Stimulated activated CD8-positive, alpha-beta memory T cell treated with anti-CD3 and anti-CD28 coated beads, Interleukin-12 subunit alpha, Interleukin-12 subunit beta, amount 100 ng/mL, for 4 hours (primary cell): ENCODE data around the gene ARHGEF4.
A peak's percentile ranks its signal among the peaks of the same experiment; 100 is the strongest.
"Not testable (repeated sequence)": the region's sequence is repeated elsewhere in the genome, so short reads cannot be mapped to it uniquely, and the experiment has no call there.

ENCODE experiments used
- DNase-seq: peaks from one replicate; pipeline ENCODE4 v3.0.0-alpha.2; 2020; ENCODE audit warnings: low read depth

Gene ARHGEF4

DNA sequence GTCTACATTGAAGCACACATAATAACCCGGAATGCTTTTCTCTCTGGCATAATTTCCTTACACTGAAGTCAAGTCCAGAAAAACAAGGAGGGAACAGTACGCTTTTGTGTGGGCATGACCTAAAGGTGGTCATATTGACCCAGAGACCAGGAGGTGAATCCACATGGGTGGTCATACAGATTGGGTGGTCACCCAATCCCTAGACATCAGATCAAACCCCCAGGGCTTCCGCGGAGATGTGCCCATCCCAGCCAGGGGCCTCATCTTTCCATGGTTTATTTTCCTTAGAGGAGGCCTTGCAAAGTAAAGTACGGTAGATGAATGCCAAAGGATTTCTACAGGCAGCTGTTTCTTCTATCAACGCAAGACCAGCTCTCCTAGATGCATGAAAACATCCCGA, 217.8 kb downstream of the ARHGEF4 start:
- no peak for DNase-seq

DNA sequence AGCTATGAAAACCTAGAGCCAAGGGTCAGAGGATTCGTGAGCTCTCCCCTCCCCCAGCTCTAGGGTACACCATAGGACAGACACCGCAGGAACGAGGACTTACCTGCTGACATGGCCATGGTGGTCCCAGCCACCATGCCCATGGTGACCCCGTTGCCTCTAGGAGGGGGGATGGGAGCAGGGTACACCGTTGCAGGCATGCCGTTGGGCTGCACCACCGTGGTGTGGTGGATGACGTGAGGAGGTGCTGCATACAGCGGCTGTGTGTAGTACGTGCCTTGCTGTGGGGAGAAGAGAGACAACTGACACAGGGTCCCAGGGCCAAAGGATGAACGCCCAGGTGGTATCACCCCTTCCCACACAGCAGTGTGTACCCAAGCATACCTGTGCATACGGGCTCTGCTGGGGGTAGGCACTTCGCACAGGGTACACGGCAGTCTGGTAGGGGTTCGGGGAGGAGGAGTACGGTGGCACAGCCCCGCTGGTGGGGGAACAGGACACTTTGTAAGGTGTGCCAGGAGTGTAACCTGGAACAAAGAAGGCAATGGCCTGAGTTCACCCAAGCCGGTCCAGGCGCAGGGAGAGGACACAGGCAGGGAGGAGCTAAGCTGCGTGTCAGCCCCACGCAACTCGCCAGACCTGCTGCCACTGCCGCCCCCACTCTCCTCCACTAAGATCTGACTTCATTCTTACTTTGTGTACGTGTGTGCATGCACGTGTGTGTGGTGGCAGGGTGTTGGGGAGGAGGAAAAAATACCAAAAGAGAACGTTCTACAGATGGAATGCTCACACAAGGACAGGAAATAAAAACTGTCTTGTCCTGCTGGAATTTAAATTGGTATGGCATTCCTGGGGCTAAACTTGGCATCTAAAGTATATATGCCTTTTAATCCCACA, 218.7 kb downstream of the ARHGEF4 start:
- no peak for DNase-seq

GRCh38 chr2:131056204-131056931, 219.7 kb downstream of the ARHGEF4 start:
- no peak for DNase-seq

- no peak for DNase-seq
Observed at GRCh38 chr2:131056932-131057287, 220.2 kb downstream of the ARHGEF4 start.

DNA sequence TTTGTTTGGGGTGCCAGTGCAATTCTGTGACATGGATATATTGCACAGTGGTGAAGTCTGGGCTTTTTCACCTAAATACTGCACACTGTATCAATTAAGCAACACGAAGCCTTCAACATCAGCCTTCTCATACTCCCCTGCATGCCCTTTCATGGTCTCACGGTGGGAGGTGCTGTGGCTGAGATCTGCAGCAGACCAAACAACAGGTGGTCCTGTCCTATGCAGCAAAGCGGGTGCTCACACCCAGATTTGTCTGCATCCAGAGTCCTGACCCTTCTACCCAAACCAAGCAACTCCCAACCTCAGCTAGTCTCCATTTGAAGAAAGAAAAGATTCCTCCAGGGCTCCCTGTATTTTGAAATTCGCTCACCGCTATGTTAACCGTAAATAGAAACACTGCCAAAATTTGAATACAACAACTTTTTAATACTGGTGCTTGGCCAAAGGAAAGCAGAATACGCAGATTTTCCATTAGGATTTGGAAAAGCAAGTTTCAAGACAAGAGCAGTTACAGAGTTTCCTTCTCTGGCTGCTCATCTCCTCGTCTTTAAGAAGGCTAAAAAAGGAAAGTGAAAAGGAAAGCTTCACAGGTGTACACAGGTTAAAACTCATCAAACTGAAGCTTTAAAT, 221.6 kb downstream of the ARHGEF4 start:
- DNase-seq: no peak

- DNase-seq: no peak
Observed at GRCh38 chr2:131058920-131059319, 222.2 kb downstream of the ARHGEF4 start.

DNA sequence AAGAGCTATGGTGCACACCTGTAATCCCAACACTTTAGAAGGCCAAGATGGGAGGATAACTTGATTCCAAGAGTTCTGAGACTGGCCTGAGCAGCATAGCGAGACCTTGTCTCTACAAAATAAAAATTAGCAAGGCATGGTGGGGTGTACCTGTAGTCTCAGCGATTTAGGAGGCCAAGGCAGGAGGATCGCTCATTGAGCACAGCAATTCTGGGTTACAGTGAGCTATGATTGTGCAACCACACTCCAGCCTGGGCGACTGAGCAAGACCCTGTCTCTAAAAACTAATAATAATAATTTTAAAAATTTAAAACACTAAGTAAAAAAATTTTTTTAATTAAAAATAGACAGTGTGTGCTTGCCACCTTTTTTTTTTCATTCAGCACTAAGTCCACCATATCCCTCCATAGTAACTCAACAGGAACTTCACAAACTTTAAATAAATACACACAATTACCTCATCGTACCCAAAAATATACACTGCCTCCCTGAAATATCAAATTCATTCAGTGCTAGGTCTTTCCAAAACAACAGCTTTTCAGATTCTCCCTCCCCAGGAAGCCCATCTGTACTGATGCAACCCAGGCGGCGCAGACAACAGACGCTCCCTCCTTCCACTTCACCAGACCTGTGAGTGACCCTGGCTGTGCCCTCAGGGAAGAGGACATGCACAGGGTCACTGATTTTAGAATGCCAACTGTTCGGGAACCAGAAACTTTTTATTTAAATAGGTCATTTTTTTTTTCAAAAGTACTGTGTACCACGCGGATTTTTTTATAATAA, 227.0 kb downstream of the ARHGEF4 start:
- no peak for DNase-seq

DNA sequence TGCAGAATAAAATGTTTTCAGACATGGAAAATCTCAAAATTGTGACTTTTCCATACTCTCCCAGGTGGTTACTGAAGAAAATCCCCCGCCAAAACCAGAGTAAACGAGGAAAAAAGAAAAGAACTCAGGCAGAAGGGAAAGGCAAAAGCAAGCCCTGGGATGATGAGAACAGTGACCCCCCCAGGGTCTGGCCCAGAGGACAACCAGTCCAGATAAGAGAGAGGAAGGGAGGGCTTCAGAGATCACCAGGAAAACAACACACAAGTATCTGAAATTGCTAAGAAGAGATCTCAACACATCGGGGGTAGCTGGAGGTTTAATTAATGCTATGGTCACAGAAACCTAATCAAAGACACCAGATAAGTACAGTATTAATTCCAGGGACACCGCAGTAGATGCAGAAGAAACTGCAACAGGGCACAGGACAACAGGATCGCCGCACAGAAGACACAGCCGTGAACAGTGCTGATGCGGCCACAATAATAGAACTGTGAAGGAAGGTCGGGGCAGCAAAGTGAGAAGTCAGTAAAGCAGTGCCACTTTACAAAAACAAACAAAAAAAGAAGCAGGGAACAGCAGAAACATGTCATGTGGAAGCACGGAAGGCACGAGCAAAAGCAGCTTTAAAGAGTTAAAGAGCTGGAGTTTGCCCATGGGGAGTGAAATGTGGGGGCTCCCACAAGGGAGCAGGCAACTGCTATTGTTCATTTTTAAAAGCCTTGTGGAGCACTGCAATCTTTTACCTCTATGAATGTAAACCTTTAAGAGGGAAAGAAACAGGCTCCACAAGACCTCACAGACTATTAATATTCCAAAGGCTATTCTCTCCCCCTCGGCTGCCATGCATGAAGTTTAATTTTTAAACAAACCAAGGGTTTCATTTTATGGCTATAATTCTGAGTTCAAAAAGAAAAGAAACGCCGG, 228.1 kb downstream of the ARHGEF4 start:
- no peak for DNase-seq

- no peak for DNase-seq
Observed at GRCh38 chr2:131067465-131068125, 230.9 kb downstream of the ARHGEF4 start.

DNA sequence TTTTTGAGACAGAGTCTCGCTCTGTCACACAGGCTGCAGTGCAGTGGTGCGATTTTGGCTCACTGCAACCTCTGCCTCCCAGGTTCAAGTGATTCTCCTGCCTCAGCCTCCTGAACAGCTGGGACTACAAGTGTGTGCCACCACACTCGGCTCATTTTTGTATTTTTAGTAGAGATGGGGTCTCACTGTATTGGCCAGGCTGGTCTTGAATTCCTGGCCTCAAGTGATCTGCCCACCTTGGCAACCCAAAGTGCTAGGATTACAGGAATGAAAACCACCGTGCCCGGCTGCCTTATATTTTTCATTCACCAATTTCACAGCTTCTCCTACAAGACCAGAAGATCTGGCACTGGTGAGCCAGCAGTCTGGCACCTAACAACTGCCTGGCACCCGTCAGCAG, 231.5 kb downstream of the ARHGEF4 start:
- DNase-seq: not testable (repeated sequence)

DNA sequence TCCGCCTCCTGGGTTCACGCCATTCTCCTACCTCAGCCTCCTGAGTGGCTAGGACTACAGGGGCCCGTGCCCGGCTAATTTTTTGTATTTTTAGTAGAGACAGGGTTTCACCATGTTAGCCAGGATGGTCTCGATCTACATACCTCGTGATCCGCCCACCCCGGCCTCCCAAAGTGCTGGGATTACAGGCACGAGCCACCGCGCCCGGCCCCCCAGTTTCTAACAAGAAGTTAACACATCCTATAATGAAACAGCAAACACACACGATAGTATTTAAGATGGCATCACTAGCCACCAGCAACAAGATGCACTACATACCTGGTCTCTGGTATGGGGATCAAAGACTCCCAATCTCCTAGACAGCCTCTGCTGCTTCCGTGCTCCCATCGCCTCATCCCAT, 238.9 kb downstream of the ARHGEF4 start:
- DNase-seq: not testable (repeated sequence)

DNA sequence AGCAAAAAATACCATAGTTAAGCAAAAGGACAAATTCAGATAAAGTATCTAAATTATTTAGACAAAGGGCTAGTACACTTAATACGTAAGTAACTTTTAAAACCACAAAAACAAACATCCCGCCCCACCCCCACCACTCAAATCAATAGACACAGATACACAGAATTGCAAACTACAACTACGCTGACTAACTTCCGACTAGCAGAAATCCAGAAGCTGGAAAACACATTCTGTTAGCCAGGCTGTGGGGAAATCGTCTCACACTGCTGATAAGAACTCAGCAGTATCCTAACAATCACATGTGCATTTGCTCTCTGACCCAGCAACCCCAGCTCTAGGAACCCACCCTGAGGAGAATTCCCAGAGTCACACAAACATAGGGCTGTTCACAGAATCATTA, 240.0 kb downstream of the ARHGEF4 start:
- no peak for DNase-seq

- DNase-seq: no peak
Observed at GRCh38 chr2:131077182-131077846, 240.6 kb downstream of the ARHGEF4 start.

DNA sequence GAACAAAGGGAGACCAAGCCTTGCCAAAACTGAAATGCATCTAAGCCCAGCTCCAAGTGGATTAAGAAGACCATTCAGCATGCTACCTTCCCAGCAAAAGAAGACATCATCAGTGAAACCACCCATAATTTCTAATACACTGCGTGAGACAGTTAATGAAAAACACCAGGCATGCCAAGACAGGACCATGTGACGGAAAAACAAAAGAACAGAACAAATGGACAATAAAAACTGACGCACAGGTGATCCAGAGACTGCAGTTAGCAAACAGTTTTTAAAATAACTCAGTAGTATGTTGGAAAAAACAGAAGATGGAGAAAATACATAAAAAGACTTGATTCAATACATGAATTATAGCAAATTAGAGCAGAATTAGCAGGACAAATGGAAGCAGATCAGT, 241.3 kb downstream of the ARHGEF4 start:
- DNase-seq: no peak

DNA sequence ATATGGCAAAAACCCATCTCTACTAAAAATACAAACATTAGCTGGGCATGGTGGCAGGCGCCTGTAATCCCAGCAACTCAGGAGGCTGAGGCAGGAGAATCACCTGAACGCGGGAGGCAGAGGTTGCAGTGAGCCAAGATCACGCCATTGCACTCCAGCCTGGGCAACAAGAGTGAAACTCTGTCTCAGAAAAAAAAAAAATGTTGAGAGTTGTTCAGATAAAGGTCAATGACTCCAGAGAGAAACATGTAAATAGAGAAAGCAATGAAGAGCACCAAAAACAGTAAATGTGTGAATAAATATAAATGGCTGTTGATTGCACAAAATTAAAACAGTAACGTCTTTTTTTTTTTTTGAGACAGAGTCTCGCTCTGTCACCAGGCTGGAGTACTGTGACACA, 243.2 kb downstream of the ARHGEF4 start:
- not testable (repeated sequence) for DNase-seq

- DNase-seq: no peak
Observed at GRCh38 chr2:131081190-131081589, 244.5 kb downstream of the ARHGEF4 start.

DNA sequence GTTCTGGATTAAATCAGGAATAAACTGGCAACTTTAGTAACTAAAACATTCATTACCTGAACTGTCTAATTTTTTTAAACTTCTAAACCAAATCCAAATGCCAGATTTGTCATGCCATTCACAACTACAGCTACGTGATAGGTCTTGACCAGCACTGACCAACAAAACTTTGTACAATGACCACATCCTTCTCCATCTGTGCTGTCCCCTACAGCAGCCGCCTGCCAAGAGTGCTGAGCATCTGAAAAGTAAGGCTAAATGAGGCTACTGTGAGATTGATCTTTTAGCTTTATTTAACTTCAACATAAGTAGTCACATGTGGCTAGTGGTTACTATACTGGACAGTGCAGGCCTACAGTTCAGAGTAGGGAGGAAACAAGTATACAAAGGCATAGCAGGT, 248.9 kb downstream of the ARHGEF4 start:
- no peak for DNase-seq

- no peak for DNase-seq
Observed at GRCh38 chr2:131092458-131093005, 255.8 kb downstream of the ARHGEF4 start.

- peak; percentile 86 for DNase-seq
Observed at GRCh38 chr2:131093006-131093695, 256.4 kb downstream of the ARHGEF4 start, which contains the start of gene FAM168B. TSS of gene FAM168B (minus strand) at chr2:131093460. CDS start at chr2:131082646, 10,814 bp downstream.
